GM12801 (cell line): ENCODE measurements around the gene ZNF800.

Source experiments
- TF ChIP-seq, protein P1 (sequence below): IDR thresholded peaks from one replicate; pipeline ENCODE4 v1.5.1; 2011; ENCODE audit warnings: control low read depth; ENCODE audit not compliant: insufficient read length; ENCODE audit errors: extremely low read depth

ZNF800 gene

DNA sequence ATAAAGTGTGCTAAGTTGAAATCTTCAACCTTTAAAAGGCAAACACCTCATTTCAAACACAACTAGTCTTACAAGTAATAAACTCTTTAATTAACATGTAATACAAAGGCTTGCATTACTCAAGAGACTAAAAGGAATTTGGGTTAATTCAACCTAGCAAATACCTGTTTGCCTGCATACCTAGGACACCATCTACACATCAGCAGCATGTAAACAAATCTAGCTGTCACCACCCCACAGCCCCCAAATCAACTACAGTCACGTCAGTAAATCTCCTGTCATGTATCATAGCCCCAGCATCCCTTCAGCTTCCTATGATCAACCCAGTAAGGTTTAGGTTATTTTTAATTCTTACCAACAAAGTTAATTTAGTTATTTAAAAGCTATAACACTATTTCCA lies 33.5 kb downstream of the ZNF800 start:
- TF ChIP-seq, protein P1, sequence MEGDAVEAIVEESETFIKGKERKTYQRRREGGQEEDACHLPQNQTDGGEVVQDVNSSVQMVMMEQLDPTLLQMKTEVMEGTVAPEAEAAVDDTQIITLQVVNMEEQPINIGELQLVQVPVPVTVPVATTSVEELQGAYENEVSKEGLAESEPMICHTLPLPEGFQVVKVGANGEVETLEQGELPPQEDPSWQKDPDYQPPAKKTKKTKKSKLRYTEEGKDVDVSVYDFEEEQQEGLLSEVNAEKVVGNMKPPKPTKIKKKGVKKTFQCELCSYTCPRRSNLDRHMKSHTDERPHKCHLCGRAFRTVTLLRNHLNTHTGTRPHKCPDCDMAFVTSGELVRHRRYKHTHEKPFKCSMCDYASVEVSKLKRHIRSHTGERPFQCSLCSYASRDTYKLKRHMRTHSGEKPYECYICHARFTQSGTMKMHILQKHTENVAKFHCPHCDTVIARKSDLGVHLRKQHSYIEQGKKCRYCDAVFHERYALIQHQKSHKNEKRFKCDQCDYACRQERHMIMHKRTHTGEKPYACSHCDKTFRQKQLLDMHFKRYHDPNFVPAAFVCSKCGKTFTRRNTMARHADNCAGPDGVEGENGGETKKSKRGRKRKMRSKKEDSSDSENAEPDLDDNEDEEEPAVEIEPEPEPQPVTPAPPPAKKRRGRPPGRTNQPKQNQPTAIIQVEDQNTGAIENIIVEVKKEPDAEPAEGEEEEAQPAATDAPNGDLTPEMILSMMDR = no peak

DNA sequence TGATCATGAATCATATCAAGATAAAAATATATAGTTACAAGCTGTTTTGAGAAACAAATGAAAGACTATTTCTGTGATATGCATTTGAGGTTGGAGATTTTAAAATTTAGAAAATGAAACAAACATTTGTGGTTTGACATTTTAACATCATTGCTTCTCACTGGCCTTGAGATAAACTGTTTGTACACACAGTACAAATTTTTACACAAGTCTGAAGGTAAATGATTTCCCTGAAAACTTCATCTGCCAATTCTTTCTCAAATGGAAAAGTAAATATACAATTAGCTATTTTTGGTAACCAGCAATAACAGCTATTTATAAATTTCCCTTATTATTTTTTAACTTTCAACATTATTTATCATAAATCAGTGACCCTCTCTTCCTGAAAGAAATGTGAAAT lies 38.6 kb downstream of the ZNF800 start:
- TF ChIP-seq, protein P1 = no peak

DNA sequence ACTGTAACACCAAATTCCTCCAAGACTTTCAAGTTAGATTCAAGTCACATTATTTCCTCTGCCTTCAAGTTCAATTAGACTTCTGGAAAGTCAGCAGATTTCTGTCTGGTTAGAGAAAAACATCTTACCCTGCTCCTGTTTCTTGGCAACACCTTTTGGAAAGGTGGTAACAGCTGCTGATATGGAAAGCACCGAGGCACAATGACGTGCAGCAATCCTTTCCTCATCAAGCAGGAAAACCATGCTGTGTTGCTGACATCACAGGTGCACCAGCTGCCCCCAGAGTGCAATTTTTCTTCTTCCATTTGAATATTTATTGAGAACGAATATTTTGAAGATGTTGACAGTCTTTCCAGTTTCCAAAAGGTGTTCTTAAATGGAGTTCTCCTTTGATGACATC lies 41.9 kb downstream of the ZNF800 start:
- TF ChIP-seq, protein P1 = no peak

DNA sequence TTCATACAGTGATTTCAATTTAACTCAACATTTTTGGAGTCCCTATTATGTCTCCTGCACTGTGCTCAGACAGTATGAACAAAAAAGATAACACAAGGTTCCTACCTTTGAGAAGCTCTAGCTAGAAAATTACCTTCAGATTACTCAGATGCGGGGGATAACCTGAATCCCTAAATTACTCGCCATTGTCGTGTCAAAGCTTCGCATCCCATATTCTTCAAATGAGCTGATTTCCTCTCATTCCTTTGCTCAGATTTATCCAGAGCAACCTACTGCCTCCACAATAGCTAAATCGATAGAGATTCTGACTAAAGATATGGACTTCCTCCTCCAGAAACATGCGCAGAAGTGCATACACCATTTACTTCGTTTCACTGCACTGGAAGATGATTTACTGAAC lies 42.6 kb downstream of the ZNF800 start:
- TF ChIP-seq, protein P1 = no peak

DNA sequence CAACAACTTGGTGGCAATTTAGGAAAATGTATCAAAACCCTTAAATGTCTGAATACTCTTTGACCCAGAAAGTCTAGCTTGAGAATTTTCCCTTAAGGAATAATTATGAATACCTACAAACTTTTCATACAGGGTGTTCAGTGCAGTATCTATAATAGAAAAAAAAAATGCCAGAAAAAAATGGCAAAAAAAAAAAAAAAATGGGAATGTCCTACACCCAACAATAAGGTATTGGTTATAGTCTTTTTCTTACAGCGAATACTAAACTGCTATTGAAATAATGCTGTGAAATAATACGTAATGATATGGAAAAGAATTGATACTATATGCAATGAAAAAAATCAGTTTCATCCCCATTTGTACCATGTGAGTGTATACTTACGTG lies 44.3 kb downstream of the ZNF800 start:
- TF ChIP-seq, protein P1 = no peak

DNA sequence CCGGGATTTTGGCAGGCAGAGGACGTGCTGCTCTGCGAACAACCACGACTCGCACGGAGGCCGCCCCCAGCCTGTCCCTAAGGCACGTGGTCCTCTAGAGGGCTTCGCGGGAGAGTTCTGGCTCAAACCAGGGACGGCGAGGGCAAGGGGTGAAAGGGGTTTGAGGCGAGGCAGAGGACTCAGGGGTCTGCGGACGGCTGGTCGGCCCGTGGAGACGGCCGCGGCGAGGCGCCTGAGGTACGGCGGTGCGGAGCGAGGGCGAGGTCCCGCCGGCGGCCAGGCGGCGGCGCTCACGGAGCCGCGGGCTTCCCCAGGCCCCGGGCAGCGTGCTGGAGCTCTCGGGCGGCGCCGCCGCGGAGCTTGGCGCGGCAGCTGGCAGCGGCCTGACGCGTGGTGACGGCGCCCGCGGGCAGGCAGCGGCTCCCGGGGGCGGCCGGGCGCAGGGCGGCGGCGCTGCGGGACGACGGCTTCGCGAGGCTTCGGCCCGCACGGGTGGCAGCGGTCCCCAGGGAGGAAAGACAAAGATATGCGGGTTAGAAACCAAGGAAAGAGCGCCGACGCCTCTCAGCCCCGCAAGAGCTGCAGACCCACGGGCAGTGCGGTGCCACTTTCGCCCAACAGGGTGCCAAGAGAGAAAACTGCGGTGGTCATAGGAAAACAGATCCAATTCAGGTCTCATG lies 44.8 kb downstream of the ZNF800 start:
- TF ChIP-seq, protein P1 = no peak

DNA sequence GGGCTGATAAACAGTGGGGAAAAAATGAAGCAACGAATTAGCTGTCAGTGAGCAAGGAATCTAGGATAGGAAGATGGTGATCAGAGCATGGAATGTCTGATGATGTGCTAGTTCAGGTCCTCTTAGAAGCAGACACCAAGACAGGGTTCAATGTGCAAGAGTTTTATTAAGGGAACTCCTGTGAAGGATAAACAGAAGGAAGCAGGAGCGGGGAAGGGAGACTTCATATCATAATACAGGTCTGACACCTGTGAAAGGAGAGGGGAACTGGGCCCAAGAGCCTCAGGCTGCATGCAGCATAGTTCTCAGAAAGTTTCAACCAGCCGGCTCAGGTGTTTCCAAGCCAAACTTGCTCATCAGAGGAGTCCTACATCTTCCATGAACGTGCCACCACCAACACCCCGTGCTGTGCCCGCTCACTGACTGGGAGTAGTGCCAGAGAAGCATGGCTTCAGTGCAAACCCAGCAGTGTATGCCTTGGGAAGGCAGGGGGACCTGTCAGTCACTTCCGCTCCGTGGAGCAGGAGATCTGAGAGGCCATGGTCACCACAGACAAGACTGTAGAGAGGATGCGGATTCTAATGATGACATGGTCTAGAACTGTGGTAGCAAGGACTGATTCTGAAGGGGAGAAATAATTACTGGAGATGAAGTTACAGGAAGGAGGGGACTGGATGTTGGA lies 45.8 kb downstream of the ZNF800 start:
- TF ChIP-seq, protein P1 = no peak
